Type B pancreatic cell (in vitro differentiated cells): ENCODE data around the gene KIFC3. TPM values are rescaled to one million over a fixed set of nuclear protein-coding genes. Genes with fewer than 3 reads are reported as not detected.
A peak's percentile ranks its signal among the peaks of the same experiment; 100 is the strongest.

Source experiments
- DNase-seq: peaks from one replicate; pipeline ENCODE4 v3.0.0; 2021; ENCODE audit warnings: mixed read lengths; ENCODE audit not compliant: unreplicated experiment; ENCODE audit errors: extremely low spot score
- H3K27ac Mint-ChIP-seq: 2 replicates; pipeline ENCODE4 v1.8.0; 2021; ENCODE audit warnings: mild to moderate bottlenecking, mixed read lengths
- H3K27me3 Mint-ChIP-seq: 2 replicates; pipeline ENCODE4 v1.8.0; 2021; ENCODE audit warnings: mixed read lengths
- H3K36me3 Mint-ChIP-seq: 2 replicates; pipeline ENCODE4 v1.8.0; 2021; ENCODE audit warnings: mixed read lengths
- H3K4me1 Mint-ChIP-seq: one replicate; pipeline ENCODE4 v1.8.0; 2021; ENCODE audit warnings: mixed read lengths; ENCODE audit not compliant: unreplicated experiment
- H3K4me3 Mint-ChIP-seq: 2 replicates; pipeline ENCODE4 v1.8.0; 2021; ENCODE audit warnings: mild to moderate bottlenecking, mixed read lengths
- H3K9me3 Mint-ChIP-seq: 2 replicates; pipeline ENCODE4 v1.8.0; 2021; ENCODE audit warnings: mixed read lengths
- total RNA-seq: library from RNA; stranded (reverse); gene quantifications from 2 replicates; pipeline ENCODE4 v1.2.1, GENCODE V29; 2021; ENCODE audit warnings: low replicate concordance
- TF ChIP-seq, protein P1 (sequence below): fragments of 200-600 bp; sonication (generic); conservative IDR thresholded peaks from 2 replicates; pipeline ENCODE4 v1.5.0; 2021; ENCODE audit warnings: antibody characterized with exemption, mild to moderate bottlenecking

The KIFC3 gene
- total RNA-seq, 1 donor from 2014 or later: 27.3 TPM

DNA sequence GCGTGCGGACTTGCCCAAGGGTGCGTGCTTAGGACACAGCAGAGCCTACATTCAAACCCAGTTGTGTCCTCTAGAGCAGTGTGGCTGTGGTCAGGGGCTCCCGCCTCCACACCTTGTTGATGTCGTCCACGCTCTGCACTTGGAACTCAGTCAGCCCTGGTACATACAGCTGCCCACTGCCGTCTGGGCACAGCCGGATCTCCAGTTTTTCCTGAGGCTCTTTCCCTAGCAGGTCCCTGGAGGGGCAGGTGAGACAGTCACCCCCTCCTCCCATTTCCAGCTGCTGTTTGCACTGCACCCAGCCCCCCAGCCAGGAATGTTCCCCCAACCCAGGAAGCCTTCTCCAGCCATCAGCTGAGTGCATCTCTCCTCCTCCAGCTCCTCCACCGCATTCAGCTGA, 41.0 kb downstream of the KIFC3 start:
- H3K36me3 Mint-ChIP-seq: no peaks in the 10 kb centered on the region
- H3K4me3 Mint-ChIP-seq: no peak overlapping the region
- H3K27ac Mint-ChIP-seq: no peak overlapping the region
- TF ChIP-seq, protein P1, sequence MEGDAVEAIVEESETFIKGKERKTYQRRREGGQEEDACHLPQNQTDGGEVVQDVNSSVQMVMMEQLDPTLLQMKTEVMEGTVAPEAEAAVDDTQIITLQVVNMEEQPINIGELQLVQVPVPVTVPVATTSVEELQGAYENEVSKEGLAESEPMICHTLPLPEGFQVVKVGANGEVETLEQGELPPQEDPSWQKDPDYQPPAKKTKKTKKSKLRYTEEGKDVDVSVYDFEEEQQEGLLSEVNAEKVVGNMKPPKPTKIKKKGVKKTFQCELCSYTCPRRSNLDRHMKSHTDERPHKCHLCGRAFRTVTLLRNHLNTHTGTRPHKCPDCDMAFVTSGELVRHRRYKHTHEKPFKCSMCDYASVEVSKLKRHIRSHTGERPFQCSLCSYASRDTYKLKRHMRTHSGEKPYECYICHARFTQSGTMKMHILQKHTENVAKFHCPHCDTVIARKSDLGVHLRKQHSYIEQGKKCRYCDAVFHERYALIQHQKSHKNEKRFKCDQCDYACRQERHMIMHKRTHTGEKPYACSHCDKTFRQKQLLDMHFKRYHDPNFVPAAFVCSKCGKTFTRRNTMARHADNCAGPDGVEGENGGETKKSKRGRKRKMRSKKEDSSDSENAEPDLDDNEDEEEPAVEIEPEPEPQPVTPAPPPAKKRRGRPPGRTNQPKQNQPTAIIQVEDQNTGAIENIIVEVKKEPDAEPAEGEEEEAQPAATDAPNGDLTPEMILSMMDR: no peak
- DNase-seq: no peak
- no peaks in the 10 kb centered on the region for H3K9me3 Mint-ChIP-seq
- H3K4me1 Mint-ChIP-seq: peaks cover 12% of the 10 kb centered on the region
- no peaks in the 10 kb centered on the region for H3K27me3 Mint-ChIP-seq

DNA sequence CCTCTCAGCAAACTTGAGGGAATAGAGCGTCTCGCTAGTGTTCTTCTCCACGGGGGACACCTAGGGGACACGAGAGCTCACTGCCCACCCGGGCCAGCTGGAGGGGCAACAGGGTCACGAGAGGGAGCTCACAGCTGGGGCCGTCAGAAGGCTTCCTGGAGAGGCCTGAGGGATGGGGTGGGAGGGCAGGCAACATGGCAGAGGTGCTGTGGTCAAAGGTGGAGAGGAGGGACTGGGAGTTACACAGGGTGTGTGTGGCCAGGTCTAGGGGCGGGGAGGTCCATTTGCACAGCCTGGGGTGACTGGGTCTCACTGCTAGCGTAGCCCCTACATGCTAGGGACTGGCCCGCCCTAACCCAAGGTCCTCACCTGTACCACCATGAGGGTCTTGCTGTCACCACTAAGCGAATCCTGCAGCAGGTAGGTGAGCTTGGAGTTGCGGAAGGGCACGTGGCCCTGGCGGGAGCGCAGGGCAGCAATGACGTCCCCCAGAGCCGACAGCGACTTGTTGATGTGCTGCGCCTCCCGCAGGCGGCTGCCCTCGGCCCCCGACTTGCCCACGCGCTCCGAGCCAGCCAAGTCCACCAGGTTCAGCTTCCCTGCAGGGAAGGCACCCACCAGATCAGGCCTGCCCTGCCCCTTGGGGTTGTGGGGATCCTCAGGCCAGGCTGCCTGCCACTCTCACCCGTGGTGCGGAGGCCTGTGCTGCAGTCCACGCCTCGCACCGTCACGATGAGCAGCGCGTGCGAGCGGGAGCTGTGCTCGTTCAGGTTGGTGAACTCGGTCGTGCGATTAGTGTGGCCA, 41.7 kb downstream of the KIFC3 start:
- TF ChIP-seq, protein P1: no peak
- peaks cover 12% of the 10 kb centered on the region for H3K4me1 Mint-ChIP-seq
- peak overlapping the region; percentile 61 for H3K27ac Mint-ChIP-seq
- no peak for DNase-seq
- no peaks in the 10 kb centered on the region for H3K27me3 Mint-ChIP-seq
- no peak overlapping the region for H3K4me3 Mint-ChIP-seq
- H3K9me3 Mint-ChIP-seq: no peaks in the 10 kb centered on the region
- H3K36me3 Mint-ChIP-seq: no peaks in the 10 kb centered on the region

- no peaks in the 10 kb centered on the region for H3K9me3 Mint-ChIP-seq
- H3K36me3 Mint-ChIP-seq: no peaks in the 10 kb centered on the region
- H3K27me3 Mint-ChIP-seq: no peaks in the 10 kb centered on the region
- peak overlapping the region; percentile 61 for H3K27ac Mint-ChIP-seq
- no peak for DNase-seq
- H3K4me1 Mint-ChIP-seq: peaks cover 12% of the 10 kb centered on the region
- TF ChIP-seq, protein P1: no peak
- H3K4me3 Mint-ChIP-seq: no peak overlapping the region
Measured at GRCh38 chr16:57759541-57760356, 42.5 kb downstream of the KIFC3 start.

- Mint-ChIP-seq H3K36me3 (no peaks in the 10 kb centered on the region), H3K9me3 (no peaks in the 10 kb centered on the region), H3K4me1 (peaks cover 12% of the 10 kb centered on the region), H3K27me3 (no peaks in the 10 kb centered on the region), H3K4me3 (no peak overlapping the region), H3K27ac (no peak overlapping the region)
- TF ChIP-seq, protein P1: no peak
- no peak for DNase-seq
Measured at GRCh38 chr16:57759131-57759530, 43.2 kb downstream of the KIFC3 start.

GRCh38 chr16:57758331-57759117, 43.8 kb downstream of the KIFC3 start:
- no peak overlapping the region for H3K27ac Mint-ChIP-seq
- H3K36me3 Mint-ChIP-seq: no peaks in the 10 kb centered on the region
- TF ChIP-seq, protein P1: no peak
- H3K27me3 Mint-ChIP-seq: no peaks in the 10 kb centered on the region
- DNase-seq: no peak
- no peak overlapping the region for H3K4me3 Mint-ChIP-seq
- peaks cover 12% of the 10 kb centered on the region for H3K4me1 Mint-ChIP-seq
- H3K9me3 Mint-ChIP-seq: no peaks in the 10 kb centered on the region
